ENCODE data around the gene CDH23. TPM values are rescaled to one million over a fixed set of nuclear protein-coding genes. Genes with fewer than 3 reads are reported as not detected.
A peak's percentile ranks its signal among the peaks of the same experiment; 100 is the strongest.

Gene CDH23
- total RNA-seq, 1 donor from 2014 or later = 20.9 TPM

DNA sequence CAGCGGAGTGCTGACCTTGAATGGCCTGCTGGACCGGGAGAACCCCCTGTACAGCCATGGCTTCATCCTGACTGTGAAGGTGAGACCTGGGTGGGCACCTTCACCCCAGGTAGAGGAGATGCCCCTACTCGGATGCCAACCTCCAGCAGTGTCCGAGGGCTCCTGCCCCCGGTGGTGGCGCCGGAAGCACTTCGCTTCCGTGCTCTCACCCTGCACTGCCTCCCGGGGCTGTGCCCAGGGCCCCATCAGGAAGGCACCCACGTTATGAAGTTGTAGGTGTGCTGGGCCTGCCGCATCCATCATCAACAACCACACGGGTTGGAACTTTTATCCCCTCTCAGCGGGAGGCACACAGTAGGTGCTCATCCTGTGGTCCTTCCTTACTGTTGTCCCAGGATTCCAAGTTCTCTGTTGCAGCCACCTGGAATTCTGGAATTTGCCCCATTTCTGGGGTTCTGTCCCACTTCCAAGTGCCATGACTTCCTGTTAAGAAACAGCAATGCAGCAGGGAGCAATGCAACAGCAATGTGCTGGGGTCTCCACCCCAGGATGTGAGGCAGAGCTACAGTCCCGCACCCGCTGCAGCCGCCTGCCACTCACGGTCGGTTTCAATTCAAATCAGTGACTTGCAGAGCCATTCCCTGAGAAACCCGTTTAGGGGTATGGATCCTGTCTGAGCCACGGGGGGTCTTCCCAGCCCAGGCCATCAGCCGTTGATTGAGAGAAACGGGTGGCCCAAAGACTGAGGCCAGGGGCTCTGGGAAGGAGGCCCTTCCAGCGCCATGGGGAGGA lies 219.0 kb downstream of the CDH23 start:
- ATAC-seq (no peak), DNase-seq (ENCODE audit: low spot score) (no peak)

DNA sequence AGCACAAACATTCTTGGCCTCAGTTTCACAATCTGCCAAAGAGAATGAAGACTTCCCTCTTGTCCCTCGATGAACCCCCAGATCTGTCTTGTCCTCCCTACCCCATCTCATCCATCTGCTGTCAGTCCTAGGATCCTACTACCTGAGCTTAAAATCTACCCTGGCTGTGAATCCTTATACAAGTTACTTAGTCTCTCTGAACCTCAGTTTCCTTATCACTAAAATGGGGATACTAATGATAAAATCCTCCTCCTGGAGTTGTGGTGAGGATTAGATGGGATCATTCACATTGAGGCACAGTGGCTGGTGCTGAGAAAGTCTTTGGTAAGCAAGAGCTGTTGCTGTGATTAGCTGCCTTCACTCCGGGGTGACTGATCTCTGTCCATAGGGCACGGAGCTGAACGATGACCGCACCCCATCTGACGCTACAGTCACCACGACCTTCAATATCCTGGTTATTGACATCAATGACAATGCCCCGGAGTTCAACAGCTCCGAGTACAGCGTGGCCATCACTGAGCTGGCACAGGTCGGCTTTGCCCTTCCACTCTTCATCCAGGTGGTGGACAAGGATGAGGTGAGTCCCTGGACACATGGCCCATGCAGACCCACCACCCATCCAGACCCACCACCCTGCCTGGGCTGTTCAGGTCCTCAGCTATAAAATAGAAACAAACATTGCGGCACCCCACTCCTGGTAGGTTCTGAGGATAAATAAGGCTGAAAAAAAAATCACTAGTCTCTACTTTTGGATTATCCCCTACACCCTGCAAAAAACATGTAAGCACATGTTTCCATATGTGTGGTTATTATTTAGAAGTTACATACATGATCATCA lies 220.3 kb downstream of the CDH23 start:
- no peak for DNase-seq (ENCODE audit: low spot score)
- ATAC-seq = peak; percentile 17

DNA sequence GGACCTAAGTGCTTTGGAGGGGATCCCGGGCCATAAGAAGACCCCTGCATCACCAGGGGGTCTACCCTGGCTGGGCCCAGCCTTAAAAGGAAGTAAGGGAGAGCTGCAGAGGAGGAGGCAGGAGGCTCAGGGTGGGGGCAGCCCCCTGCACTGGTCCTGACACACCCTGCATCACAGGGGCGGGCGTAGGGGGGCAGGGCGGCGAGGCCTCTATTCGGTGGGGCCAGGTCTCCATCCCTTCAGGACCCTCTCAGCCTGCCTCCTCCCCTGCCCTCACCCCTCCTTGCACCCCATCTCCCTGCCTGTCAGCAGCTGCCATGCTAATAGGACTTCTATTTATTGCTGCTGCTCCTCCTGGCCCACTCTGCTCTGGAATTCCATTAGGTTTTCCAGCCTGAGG lies 221.5 kb downstream of the CDH23 start:
- ATAC-seq (no peak), DNase-seq (ENCODE audit: low spot score) (no peak)

DNA sequence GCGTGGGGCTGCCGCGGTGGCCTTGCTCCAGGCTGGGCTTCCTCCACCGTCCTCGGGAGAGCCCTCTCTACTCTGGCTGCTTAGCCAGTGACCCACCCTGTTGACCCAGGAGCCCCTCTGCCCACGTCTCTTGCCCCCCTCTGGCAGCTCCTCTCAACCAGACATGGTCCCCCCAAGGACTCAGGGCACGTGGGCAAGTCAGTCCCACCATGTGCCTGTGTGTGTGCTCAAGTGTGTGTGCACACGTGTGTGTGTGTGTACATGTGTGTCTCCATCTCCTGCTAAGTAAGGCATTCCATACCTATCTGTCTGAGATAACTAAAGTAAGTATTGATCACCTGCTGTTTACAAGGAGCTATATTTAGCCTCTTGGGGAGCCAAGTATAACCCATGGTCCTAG lies 221.9 kb downstream of the CDH23 start:
- DNase-seq (ENCODE audit: low spot score) = no peak
- no peak for ATAC-seq

DNA sequence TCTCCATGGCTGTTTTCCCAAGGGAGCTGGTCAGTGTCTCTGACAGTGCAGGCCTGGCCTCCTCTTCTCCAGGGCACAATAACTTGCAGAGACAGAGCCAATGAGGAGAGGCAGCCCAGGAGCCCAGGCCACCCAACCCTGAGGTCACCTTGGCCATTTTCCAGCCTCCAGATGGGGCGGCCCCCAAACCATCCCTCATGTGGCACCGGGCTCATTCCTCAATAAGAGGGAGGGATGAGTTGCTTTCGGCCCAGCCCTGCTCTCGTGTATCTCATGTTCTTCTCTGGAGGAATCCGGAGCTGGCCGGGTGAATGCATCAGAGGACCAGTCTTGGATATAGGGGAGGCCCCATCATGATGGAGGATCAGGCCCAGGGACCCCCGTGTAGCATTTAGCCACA lies 223.9 kb downstream of the CDH23 start:
- ATAC-seq (no peak), DNase-seq (ENCODE audit: low spot score) (no peak)

DNA sequence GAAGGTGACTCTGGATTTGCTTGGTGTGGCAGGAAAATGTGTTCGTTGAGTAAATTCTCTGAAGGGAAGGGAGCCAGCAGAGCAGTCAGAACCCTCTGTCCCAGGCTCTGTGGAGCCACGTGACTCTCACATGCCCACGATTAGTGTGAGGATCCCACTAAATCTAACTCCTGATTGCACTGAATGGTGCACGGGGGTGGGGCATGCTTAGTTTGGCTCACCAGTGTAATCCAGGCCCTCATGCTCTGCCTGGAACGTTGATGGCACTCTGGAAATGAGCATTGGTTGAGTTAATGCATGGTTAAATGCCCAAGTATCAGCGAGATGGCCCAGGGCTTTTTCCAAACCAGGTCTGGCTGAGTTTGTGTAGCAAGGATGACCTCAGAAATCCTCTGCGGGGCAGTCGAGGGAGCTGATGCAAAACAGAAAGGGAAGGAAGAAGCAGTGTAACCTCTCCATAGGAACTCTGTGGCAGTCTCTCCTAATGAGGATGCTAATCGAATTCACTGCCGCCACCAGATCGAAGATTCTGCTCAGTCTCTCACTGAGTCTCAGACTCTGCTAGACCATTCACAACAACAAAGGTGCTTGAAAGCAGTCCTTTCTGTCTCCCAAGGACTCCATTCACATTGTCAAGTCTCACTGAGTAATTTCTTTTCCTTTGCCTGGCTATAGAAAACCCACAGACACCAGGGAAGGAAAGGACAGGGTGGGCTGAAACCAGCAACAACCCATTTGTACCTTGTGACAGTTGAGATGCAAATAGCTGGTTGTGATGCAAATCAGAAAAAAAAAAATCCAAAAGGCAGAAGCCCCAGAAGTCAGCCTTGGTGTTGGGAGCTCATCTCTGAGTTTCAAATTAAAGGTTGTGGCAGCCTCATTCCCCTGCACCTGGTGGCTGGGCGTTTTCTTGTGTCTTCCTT lies 224.8 kb downstream of the CDH23 start:
- DNase-seq (ENCODE audit: low spot score) = peak; percentile 64
- peak; percentile 70 for ATAC-seq

DNA sequence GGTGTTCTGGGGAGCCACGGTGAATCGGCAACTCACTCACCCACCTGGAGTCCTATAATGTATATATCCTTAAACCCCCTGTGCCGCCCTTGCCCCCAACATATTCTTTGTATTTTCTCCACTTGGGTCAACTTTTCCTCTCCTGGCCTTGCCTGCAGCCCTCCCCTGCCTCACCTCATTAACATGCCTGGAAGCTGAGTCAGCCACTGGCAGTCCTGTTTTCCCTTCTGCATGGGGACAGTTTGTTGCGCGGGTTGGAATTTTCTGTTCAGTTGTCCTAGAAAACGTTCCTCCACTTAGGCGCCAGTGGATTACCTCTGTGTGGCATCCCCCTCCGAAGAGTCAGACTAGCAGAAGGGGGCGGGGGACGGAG lies 225.4 kb downstream of the CDH23 start:
- no peak for DNase-seq (ENCODE audit: low spot score)
- no peak for ATAC-seq

DNA sequence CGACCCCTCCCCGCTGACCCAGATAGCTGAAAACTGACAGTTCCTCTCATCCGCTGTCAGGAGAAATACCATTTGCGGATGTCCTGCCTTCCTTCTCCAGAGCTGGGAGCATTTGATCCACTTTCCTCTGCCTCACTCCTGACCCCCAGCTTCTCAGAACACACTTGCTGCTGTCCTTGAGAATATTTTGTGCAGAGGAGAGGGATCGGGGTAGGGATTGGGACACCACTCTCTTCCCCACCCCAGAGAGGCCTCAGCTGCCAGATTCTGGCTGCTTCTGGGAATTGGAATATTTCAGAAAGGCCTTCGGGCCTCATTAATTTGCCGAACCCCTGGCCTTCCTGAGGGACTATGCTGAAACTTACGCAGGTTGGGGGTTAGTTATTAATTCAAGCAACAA lies 225.9 kb downstream of the CDH23 start:
- DNase-seq (ENCODE audit: low spot score) = no peak
- no peak for ATAC-seq

DNA sequence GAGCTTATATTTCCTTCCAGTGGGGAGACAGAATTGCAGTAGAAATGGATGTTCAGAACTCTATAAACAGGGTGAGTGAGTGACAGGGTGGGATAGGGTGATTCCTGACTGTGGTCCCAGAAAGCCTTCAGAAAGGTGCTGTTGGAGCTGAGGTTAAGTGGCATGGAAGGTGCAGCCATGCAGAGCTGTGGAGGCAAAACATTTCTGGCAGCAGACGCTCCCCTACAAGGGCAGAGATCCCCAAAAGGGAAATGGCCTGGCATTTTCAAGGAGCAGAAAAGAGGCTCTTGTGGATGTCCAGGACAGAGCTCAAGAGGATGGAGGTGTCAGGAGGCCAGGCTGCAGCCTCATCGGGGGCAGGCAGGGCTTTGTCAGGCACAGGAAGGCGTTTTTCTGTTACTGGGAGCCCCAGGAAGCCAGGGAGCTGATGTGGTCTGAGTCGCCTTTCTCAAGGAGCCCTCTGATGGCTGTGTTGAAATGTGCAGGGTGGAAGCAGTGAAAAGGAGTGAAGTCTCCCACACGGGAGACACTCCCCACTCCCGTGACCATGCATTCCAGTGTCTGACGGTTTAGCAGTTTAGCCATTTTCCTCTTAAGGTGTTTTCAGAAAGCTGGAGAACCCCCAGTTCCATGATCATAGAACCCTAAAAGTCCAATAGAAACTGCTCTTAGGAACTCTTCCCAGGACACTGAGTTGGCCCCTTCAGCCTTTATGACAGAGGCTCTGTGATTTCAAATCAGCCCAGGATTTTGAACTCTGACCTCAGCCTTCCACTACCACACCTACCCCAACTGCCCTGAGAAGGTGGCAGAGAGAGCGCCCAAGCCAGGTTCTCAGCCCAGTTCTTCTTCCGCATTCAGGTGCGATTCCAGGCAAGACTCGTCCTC lies 226.6 kb downstream of the CDH23 start:
- DNase-seq (ENCODE audit: low spot score) (no peak), ATAC-seq (peak; percentile 62)

DNA sequence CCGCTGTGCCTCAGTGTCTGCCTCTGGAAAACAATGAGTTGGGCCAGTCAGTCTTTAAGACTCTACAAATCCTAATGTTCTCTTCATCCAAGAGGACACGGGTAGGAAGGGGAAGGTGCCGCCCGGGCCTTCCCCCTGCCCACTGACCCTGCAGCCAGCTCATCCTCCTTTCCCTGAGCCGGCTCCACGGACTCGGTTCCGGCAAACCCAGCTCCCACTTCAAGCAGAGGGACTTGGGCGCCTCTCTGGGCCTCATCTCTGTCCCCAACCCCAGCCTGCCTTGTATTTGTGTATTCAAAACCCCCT lies 227.2 kb downstream of the CDH23 start:
- DNase-seq (ENCODE audit: low spot score) (no peak), ATAC-seq (no peak)

DNA sequence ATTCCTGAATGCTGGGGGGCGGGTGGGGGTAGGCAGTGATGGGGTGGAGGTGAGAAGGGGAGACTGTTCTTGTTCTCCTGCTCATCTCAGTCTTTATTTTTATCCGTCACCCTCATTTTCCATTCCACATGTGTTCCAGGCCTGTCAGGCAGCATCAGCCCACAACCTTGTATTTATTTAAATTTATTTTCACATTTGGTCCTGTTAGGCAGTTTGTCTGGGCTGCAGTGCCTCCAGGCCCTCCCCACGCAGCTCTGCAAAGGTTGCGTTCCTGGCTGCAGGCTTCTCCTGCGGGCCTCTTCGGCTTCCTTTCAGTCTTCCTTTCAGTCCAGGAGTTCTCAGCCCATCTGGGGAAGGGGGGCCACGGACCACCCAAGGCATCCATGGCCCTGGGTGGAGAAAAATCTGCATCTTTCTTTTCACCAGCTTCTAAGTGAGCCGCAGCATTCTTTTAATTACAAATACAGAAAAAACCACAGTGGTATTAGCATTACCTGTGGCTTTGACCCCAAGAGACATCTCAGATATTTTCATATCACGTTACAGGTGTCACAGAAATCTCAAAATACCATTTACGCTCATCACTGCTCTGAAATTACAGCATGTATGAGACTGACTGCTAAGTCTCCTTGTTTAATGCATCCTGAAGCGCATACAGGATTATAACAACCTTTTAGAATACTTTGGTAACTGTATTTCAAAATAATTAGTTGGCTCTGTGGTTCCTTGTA lies 228.9 kb downstream of the CDH23 start:
- no peak for DNase-seq (ENCODE audit: low spot score)
- ATAC-seq = no peak

DNA sequence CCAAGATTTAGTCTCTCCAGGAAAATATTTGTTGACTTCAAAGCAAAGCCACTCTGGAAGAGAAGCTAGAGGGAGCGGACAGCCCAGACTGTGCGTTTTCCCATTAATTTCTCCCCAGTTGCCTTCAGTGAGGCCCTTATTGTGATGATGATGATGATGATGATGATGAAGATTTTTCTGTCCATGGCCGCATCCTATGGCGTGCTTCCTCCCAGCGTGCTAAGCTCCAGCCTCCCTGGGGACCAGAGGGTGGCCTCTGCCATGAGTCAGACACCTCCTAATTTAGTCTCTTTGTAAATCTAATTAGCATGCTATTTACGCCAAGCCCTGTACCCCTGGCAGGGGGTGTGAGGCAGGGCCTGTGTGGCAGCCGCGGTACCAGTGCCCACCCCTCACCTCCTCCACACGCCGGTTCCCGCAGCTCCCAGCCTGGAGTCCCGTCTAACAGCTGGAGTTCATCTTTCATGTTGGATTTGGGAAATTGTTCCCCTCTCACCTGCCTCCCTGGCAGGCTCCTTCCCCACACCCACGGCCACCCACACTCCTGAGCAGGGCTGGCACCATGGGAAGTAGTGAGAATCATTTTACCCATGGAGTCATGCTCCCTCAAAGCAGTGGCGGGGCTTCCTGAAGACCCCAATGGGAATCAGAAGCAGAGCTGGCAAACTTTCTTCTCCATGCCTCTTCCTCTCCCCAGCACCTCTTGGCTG lies 230.7 kb downstream of the CDH23 start:
- no peak for DNase-seq (ENCODE audit: low spot score)
- no peak for ATAC-seq

DNA sequence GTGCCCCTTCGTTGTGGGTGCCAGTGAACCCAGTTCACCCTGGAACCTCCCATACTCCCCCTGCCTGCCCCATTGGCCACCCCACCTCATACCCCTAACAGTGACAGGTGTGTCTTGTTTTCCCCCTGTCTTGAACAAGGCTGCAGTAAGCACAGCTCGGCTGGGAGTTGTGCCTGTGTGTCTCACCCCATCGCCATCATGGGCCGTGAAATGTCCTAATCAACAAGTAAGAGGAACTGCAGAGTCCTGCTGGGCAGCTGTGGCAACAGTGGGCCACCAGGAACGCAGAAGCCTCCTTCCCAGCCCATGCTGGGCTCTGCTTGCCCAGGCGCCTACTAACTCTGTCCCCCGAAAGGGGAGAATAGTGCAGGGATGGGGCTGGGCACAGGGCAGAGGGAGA lies 231.2 kb downstream of the CDH23 start:
- no peak for ATAC-seq
- DNase-seq (ENCODE audit: low spot score) = no peak

DNA sequence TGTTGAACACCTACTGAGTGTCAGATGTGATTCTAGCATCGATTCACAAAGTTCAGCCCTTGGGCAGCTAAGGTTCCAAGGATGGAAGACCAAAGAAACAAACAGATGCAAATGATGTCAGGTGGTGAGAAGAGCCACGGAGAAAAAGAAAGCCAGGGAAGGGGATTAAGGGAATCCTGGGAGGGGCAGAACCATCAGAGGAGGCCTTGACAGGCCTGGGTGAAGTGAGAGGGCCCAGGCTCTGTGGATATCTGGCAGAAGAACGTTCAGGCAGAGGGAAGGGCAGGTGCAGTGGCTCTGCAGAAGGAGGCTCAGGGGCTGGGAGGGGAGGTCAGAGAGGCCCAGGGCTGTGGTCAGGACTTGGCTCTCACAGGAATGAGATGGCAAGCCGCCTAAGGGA lies 232.4 kb downstream of the CDH23 start:
- DNase-seq (ENCODE audit: low spot score) (no peak), ATAC-seq (no peak)

DNA sequence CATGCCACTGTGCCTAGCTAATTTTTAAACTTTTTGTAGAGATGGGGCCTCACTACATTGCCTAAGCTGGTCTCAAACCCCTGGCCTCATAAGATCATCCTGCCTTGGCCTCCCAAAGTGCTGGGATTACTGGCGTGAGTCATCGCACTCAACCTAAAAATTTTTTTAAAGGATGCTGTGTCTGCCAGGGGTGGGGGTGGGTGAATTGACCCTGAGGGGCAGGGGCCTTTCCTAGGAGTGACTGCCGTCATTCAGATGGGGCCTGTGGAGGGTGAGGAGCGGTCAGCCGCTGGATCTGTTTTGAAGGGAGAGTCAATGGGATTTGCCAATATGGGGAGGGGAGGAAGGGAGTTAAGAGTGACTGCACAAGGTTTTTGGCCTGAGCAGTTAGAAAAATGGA lies 233.4 kb downstream of the CDH23 start:
- no peak for ATAC-seq
- no peak for DNase-seq (ENCODE audit: low spot score)

DNA sequence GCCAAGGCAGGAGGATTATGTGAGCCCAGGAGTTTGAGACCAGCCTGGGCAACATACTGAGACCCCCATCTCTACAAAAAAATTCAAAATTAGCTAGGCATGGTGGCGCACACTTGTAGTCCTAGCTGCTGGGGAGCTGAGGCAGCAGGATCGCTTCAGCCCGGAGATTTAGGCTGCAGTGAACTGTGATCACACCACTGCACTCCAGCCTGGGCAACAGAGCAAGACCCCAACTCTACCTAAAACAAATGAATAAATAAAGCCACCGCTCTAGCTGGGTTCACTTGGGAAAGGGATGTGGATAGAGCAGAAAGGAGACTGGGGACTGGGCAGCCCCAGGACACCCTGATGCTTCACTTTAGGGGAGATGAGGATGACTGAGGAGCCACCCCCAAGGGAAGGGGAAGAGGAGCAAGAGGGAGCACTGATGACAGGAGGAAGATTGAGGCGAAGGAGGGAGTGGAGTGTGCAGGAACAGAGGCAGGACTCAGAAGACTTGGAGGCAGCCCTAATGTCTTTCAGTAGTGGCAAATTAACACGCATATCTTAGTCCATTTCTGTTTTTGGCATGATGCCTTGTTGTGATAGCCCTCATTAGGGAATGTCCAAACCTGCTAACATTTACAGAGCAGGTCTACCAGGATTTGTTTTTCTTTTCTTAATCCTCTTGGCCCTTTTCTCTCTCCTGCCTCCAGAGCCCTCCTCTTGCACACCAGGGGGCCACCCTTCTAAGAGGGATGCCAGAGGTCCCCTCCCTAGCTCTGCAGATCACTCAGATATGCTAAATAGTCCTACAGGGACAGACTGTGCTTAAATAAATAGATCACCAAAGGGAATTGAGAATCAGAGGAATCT lies 234.5 kb downstream of the CDH23 start:
- ATAC-seq = no peak
- no peak for DNase-seq (ENCODE audit: low spot score)

DNA sequence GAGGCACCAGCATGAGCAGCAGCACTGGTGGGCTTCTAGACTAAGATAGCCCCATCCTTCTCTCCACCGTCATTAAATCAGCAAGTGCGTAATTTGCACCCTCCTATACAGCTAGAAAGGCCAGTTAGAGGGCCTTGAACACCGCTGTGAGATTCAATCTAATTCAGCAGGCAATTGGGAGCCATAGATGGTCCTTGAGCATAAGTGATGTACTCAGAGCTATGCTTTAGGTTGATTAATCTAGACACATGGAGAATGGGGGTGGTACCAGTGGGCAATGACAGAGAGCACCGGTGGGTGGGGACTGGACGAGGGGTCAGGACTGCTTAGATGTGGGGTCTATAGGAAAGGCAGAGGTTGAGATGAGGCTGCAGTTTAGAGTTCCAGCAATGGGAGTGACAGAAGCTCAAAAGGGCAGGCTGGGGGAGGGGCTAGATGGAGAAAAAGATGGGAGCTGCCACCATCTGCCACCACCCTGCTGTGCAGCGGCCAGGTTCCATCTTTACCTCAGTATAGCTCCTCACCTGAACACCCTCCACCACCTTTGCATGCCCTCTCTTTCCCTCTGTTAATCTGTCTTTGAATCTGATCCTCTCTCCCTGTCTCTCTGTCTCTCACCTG lies 235.6 kb downstream of the CDH23 start:
- no peak for DNase-seq (ENCODE audit: low spot score)
- ATAC-seq = no peak

Data from left lobe of liver (tissue), 2 donors.